GM19239 (cell line): ENCODE data around the gene TMEM37.
A peak's percentile ranks its signal among the peaks of the same experiment; 100 is the strongest.
"Not testable (repeated sequence)": the region's sequence is repeated elsewhere in the genome, so short reads cannot be mapped to it uniquely, and the experiment has no call there.

Experiments
- DNase-seq: peaks from one replicate; pipeline ENCODE4 v3.0.0; 2011; ENCODE audit warnings: low spot score; ENCODE audit not compliant: insufficient read length
- FAIRE-seq: peaks from 2 replicates; lab custom pipeline; 2011; peaks lifted over from hg19 to GRCh38; lab: Jason Lieb, UNC

Gene TMEM37

GRCh38 chr2:119431155-119431975 is at the start of gene TMEM37:
Gene TMEM37 (plus strand): TSS chr2:119431854. CDS start chr2:119431904, 50 bp downstream.
- DNase-seq (peak; percentile 65), FAIRE-seq (peak; percentile 94)

- DNase-seq (no peak), FAIRE-seq (no peak)
These were observed 48.1 kb upstream of the TMEM37 start for GRCh38 chr2:119383410-119384140.

GRCh38 chr2:119384971-119385370 is 46.7 kb upstream of the TMEM37 start:
- DNase-seq = no peak
- no peak for FAIRE-seq

GRCh38 chr2:119385466-119385865 is 46.2 kb upstream of the TMEM37 start:
- no peak for DNase-seq
- FAIRE-seq = no peak

GRCh38 chr2:119387381-119388129 is 44.1 kb upstream of the TMEM37 start:
- peak; percentile 95 for FAIRE-seq
- DNase-seq = peak; percentile 44

GRCh38 chr2:119389615-119390306 is 41.9 kb upstream of the TMEM37 start:
- DNase-seq = no peak
- no peak for FAIRE-seq

GRCh38 chr2:119393971-119394748 is 37.5 kb upstream of the TMEM37 start:
- no peak for FAIRE-seq
- no peak for DNase-seq

- no peak for FAIRE-seq
- no peak for DNase-seq
These were observed 34.5 kb upstream of the TMEM37 start for GRCh38 chr2:119397196-119397595.

GRCh38 chr2:119402106-119402505 is 29.5 kb upstream of the TMEM37 start:
- FAIRE-seq (no peak), DNase-seq (no peak)

GRCh38 chr2:119402645-119403560 is 28.8 kb upstream of the TMEM37 start:
- no peak for DNase-seq
- no peak for FAIRE-seq

GRCh38 chr2:119403618-119404017 is 28.0 kb upstream of the TMEM37 start:
- not testable (repeated sequence) for FAIRE-seq, DNase-seq

GRCh38 chr2:119405151-119405550 is 26.5 kb upstream of the TMEM37 start:
- DNase-seq = no peak
- FAIRE-seq = no peak

GRCh38 chr2:119407430-119408220 is 24.0 kb upstream of the TMEM37 start:
- FAIRE-seq (peak; percentile 76), DNase-seq (peak; percentile 48)

- no peak for DNase-seq
- FAIRE-seq = no peak
These were observed 23.4 kb upstream of the TMEM37 start for GRCh38 chr2:119408221-119408619.

GRCh38 chr2:119409506-119409905 is 22.1 kb upstream of the TMEM37 start:
- no peak for FAIRE-seq

GRCh38 chr2:119414894-119415293 is 16.8 kb upstream of the TMEM37 start:
- DNase-seq = no peak
- FAIRE-seq = peak; percentile 23

More at GRCh38 chr2:119409506-119409905, 22.1 kb upstream of the TMEM37 start:
- DNase-seq = no peak

GRCh38 chr2:119415630-119416029 is 16.0 kb upstream of the TMEM37 start:
- DNase-seq = no peak
- FAIRE-seq = no peak
